Measurements from ENCODE around the gene ATF7.

Gene ATF7

GRCh38 chr12:53594897-53595615 lies 31.1 kb downstream of the ATF7 start:
- H3K4me3 ChIP-seq (ENCODE audit: low read length), result no peak overlapping the region

GRCh38 chr12:53593707-53594106 lies 32.5 kb downstream of the ATF7 start:
- H3K4me3 ChIP-seq (ENCODE audit: low read length), result no peak overlapping the region
- no peak for TF ChIP-seq ZNF274 (IDR thresholded peaks at IDR 0.05; ENCODE audit: low read depth, low read length)

More at GRCh38 chr12:53594897-53595615, 31.1 kb downstream of the ATF7 start:
- TF ChIP-seq ZNF274 (IDR thresholded peaks at IDR 0.05; ENCODE audit: low read depth, low read length), result no peak

- TF ChIP-seq ZNF274 (IDR thresholded peaks at IDR 0.05; ENCODE audit: low read depth, low read length), result no peak
- no peak overlapping the region for H3K4me3 ChIP-seq (ENCODE audit: low read length)
These were observed 33.2 kb downstream of the ATF7 start for GRCh38 chr12:53593031-53593430.

GRCh38 chr12:53592426-53592825 lies 33.8 kb downstream of the ATF7 start:
- no peak for TF ChIP-seq ZNF274 (IDR thresholded peaks at IDR 0.05; ENCODE audit: low read depth, low read length)

GRCh38 chr12:53591301-53592206 lies 34.6 kb downstream of the ATF7 start:
- TF ChIP-seq ZNF274 (IDR thresholded peaks at IDR 0.05; ENCODE audit: low read depth, low read length), result no peak

More at GRCh38 chr12:53592426-53592825, 33.8 kb downstream of the ATF7 start:
- no peak overlapping the region for H3K4me3 ChIP-seq (ENCODE audit: low read length)

GRCh38 chr12:53590652-53591051 lies 35.5 kb downstream of the ATF7 start:
- no peak overlapping the region for H3K4me3 ChIP-seq (ENCODE audit: low read length)
- no peak for TF ChIP-seq ZNF274 (IDR thresholded peaks at IDR 0.05; ENCODE audit: low read depth, low read length)

More at GRCh38 chr12:53591301-53592206, 34.6 kb downstream of the ATF7 start:
- H3K4me3 ChIP-seq (ENCODE audit: low read length), result no peak overlapping the region

GRCh38 chr12:53589915-53590314 lies 36.3 kb downstream of the ATF7 start:
- H3K4me3 ChIP-seq (ENCODE audit: low read length), result no peak overlapping the region
- TF ChIP-seq ZNF274 (IDR thresholded peaks at IDR 0.05; ENCODE audit: low read depth, low read length), result no peak

- no peak for TF ChIP-seq ZNF274 (IDR thresholded peaks at IDR 0.05; ENCODE audit: low read depth, low read length)
- no peak overlapping the region for H3K4me3 ChIP-seq (ENCODE audit: low read length)
These were observed 36.8 kb downstream of the ATF7 start for GRCh38 chr12:53589423-53589822.

GRCh38 chr12:53588123-53588522 lies 38.1 kb downstream of the ATF7 start:
- no peak for TF ChIP-seq ZNF274 (IDR thresholded peaks at IDR 0.05; ENCODE audit: low read depth, low read length)
- H3K4me3 ChIP-seq (ENCODE audit: low read length), result no peak overlapping the region

- no peak for TF ChIP-seq ZNF274 (IDR thresholded peaks at IDR 0.05; ENCODE audit: low read depth, low read length)
- no peak overlapping the region for H3K4me3 ChIP-seq (ENCODE audit: low read length)
These were observed 39.4 kb downstream of the ATF7 start for GRCh38 chr12:53586745-53587144.

- TF ChIP-seq ZNF274 (IDR thresholded peaks at IDR 0.05; ENCODE audit: low read depth, low read length), result no peak
- peak overlapping the region; percentile 46; the same call in 1 of the 2 replicates for H3K4me3 ChIP-seq (ENCODE audit: low read length)
These were observed 40.6 kb downstream of the ATF7 start for GRCh38 chr12:53585448-53586125.

- no peak for TF ChIP-seq ZNF274 (IDR thresholded peaks at IDR 0.05; ENCODE audit: low read depth, low read length)
- H3K4me3 ChIP-seq (ENCODE audit: low read length), result no peak overlapping the region; the same call in 1 of the 2 replicates
These were observed 46.6 kb downstream of the ATF7 start for GRCh38 chr12:53579545-53579955.

- H3K4me3 ChIP-seq (ENCODE audit: low read length), result no peak overlapping the region
- no peak for TF ChIP-seq ZNF274 (IDR thresholded peaks at IDR 0.05; ENCODE audit: low read depth, low read length)
These were observed 47.4 kb downstream of the ATF7 start for GRCh38 chr12:53578783-53579182.

GRCh38 chr12:53577941-53578352 lies 48.2 kb downstream of the ATF7 start:
- H3K4me3 ChIP-seq (ENCODE audit: low read length), result no peak overlapping the region
- TF ChIP-seq ZNF274 (IDR thresholded peaks at IDR 0.05; ENCODE audit: low read depth, low read length), result no peak
